K562 (cell line): ENCODE measurements around the gene TYSND1. TPM values are rescaled to one million over a fixed set of nuclear protein-coding genes. Genes with fewer than 3 reads are reported as not detected.

Experiments
- ATAC-seq: fragments of 200-7000 bp; cut with Tn5 transposase; 3 replicates; pipeline ENCODE4 v1.9.1; 2020; ENCODE audit warnings: moderate library complexity
- Bru-seq: library from RNA; stranded (reverse); fragments of 400-500 nt; gene quantifications from one replicate; lab custom pipeline; 2021; lab: Mats Ljungman, UMichigan
- BruChase-seq, 2 experiments: library from RNA; stranded (reverse); fragments of 400-500 nt; gene quantifications; one replicate each; lab custom pipeline; 2021; lab: Mats Ljungman, UMichigan
- BruUV-seq: library from RNA; stranded (reverse); fragments of 400-500 nt; replicated peaks from 2 replicates; lab custom pipeline; 2021; lab: Mats Ljungman, UMichigan
- CTCF ChIA-PET: fragments of 300-600 bp; formaldehyde crosslinking; extraction: SDS; loops from one replicate; lab custom pipeline; 2021; ENCODE audit warnings: low intra/inter-chr PET ratio; lab: Yijun Ruan, JAX
- POLR2A ChIA-PET: fragments of 300-600, 350-650 bp; sonication (Branson Sonifier 250); formaldehyde crosslinking; extraction: SDS; loops from one replicate; lab custom pipeline; 2021; ENCODE audit warnings: antibody characterized with exemption, inconsistent platforms; lab: Yijun Ruan, JAX
- DNase-seq, 4 experiments: peaks; one replicate each; pipeline versions ENCODE4 v3.0.0 to v3.0.0-alpha.2; 2011 to 2018; ENCODE audit warnings: low spot score in 3 of 4, mixed read lengths in 3 of 4; ENCODE audit errors: extremely low read depth in 1 of 4
- FAIRE-seq: peaks from 2 replicates; lab custom pipeline; 2011; peaks lifted over from hg19 to GRCh38; lab: Jason Lieb, UNC
- H2AFZ ChIP-seq: 2 replicates; pipeline ENCODE4 v1.6.0; 2011; ENCODE audit warnings: low read depth, low read length, control low read depth, inconsistent platforms
- H3K27ac ChIP-seq: fragments of 200-600 bp; 3 replicates; pipeline ENCODE4 v1.8.0; 2011; ENCODE audit warnings: low read depth, mild to moderate bottlenecking, control low read depth, inconsistent platforms, low read length, moderate library complexity, mixed read lengths; ENCODE audit errors: extremely low read depth
- H3K27me3 ChIP-seq, 2 experiments: fragments of 300-600 bp in 1 of 2; 2 replicates in 1 of 2; 3 replicates in 1 of 2; pipeline versions ENCODE4 v1.6.0 to v1.8.0; 2011; ENCODE audit warnings: inconsistent platforms in 2 of 2, low read length in 2 of 2, mild to moderate bottlenecking in 1 of 2, mixed read lengths in 1 of 2, moderate library complexity in 1 of 2; ENCODE audit not compliant: control insufficient read depth in 2 of 2, insufficient read depth in 2 of 2
- H3K36me3 ChIP-seq: fragments of 300-600 bp; 3 replicates; pipeline ENCODE4 v1.8.0; 2011; ENCODE audit warnings: mild to moderate bottlenecking, low read length, inconsistent platforms; ENCODE audit not compliant: control insufficient read depth, insufficient read depth
- H3K4me1 ChIP-seq, 2 experiments: fragments of 200-600 bp in 1 of 2; replicated peaks in 1 of 2; 2 replicates in 1 of 2; 3 replicates in 1 of 2; pipeline versions ENCODE4 v1.5.1 to v1.8.0; 2011; ENCODE audit warnings: inconsistent platforms in 2 of 2, low read length in 2 of 2, mild to moderate bottlenecking in 1 of 2, mixed read lengths in 1 of 2, moderate library complexity in 1 of 2; ENCODE audit not compliant: control insufficient read depth in 2 of 2, insufficient read depth in 2 of 2
- H3K4me2 ChIP-seq: 2 replicates; pipeline ENCODE4 v1.6.1; 2011; ENCODE audit warnings: low read length, control low read depth, inconsistent platforms, mixed read lengths; ENCODE audit not compliant: insufficient read depth
- H3K4me3 ChIP-seq: fragments of 200-600 bp; sonication (generic), shearing (Covaris generic); 2 replicates; pipeline ENCODE4 v1.5.1; 2016; ENCODE audit warnings: control low read depth, inconsistent platforms
- H3K79me2 ChIP-seq: fragments of 200-600 bp; 3 replicates; pipeline ENCODE4 v1.8.0; 2011; ENCODE audit warnings: low read length, inconsistent platforms; ENCODE audit not compliant: control insufficient read depth, insufficient read depth
- H3K9ac ChIP-seq, 2 experiments: 2 replicates each; pipeline versions ENCODE4 v1.6.0 to v1.6.1; 2011; ENCODE audit warnings: low read depth in 2 of 2, low read length in 2 of 2, control low read depth in 1 of 2, inconsistent platforms in 1 of 2, mild to moderate bottlenecking in 1 of 2, mixed read lengths in 1 of 2; ENCODE audit not compliant: insufficient read depth in 1 of 2
- H3K9me1 ChIP-seq: one replicate; pipeline ENCODE4 v1.6.0; 2011; ENCODE audit warnings: inconsistent platforms, mild to moderate bottlenecking, low read length, moderate library complexity; ENCODE audit not compliant: control insufficient read depth, insufficient read depth
- H3K9me3 ChIP-seq: replicated peaks from 2 replicates; pipeline ENCODE4 v1.5.1; 2011; ENCODE audit warnings: low read depth, low read length, inconsistent platforms; ENCODE audit not compliant: control insufficient read depth, insufficient read depth
- H4K20me1 ChIP-seq: replicated peaks from 2 replicates; pipeline ENCODE4 v1.6.1; 2011; ENCODE audit warnings: low read length, inconsistent platforms, mixed read lengths; ENCODE audit not compliant: control insufficient read depth, insufficient read depth
- NR2C1 ChIP-seq, 2 experiments: fragments of 450-650 bp; IDR thresholded peaks; 2 replicates each; pipeline ENCODE4 v1.6.1; 2017; ENCODE audit warnings: mild to moderate bottlenecking in 2 of 2, antibody characterized with exemption in 1 of 2, inconsistent platforms in 1 of 2, missing compliant biosample characterization in 1 of 2, missing genetic modification characterization in 1 of 2
- NR2C2 ChIP-seq, 2 experiments: fragments of 200-800 bp in 1 of 2; sonication (Bioruptor generic) in 1 of 2; sonication (generic) in 1 of 2; formaldehyde crosslinking in 1 of 2; IDR thresholded peaks; 2 replicates each; pipeline versions ENCODE4 v1.6.1 to v1.8.0; 2016 to 2022; ENCODE audit warnings: mild to moderate bottlenecking in 1 of 2, missing compliant biosample characterization in 1 of 2, missing genetic modification characterization in 1 of 2, missing genetic modification reagents in 1 of 2
- POLR2A ChIP-seq: fragments of 450-650 bp; conservative IDR thresholded peaks from 2 replicates; pipeline ENCODE4 v1.6.1; 2016
- RAD21 ChIP-seq, 2 experiments: fragments of 250-450 bp in 1 of 2; fragments of 450-650 bp in 1 of 2; sonication (Bioruptor Pico) in 1 of 2; formaldehyde crosslinking in 1 of 2; IDR thresholded peaks in 1 of 2; conservative IDR thresholded peaks in 1 of 2; 2 replicates each; pipeline versions ENCODE4 v1.4.0 to v1.8.0; 2020 to 2022; ENCODE audit warnings: mild to moderate bottlenecking in 2 of 2, moderate library complexity in 1 of 2
- SUPT5H ChIP-seq: fragments of 450-650 bp; IDR thresholded peaks from 2 replicates; pipeline ENCODE4 v1.6.1; 2016
- TFAM ChIP-seq: fragments of 250-450 bp; sonication (Bioruptor Pico); conservative IDR thresholded peaks from 2 replicates; pipeline ENCODE4 v1.5.0; 2021; ENCODE audit warnings: mild to moderate bottlenecking, moderate library complexity
- WGBS: fragments of 100-300 bp; shearing (Covaris generic); methylation state at CpG from one replicate; pipeline ENCODE4 v1.1.6; 2016; ENCODE audit warnings: low coverage, mixed read lengths; ENCODE audit not compliant: insufficient coverage; ENCODE audit errors: missing lambda C conversion rate; 5-methylcytosine and 5-hydroxymethylcytosine counted together
- in situ Hi-C: fragments of 300-500 bp; cut with MboI; formaldehyde crosslinking; loops from 4 replicates; pipeline ENCODE4 v1.15.0; 2018; ENCODE audit warnings: inconsistent platforms, mixed read lengths
- intact Hi-C: fragments of 100-400 bp; cut with micrococcal nuclease; formaldehyde crosslinking; loops from 2 replicates; pipeline ENCODE4 v1.14.2; 2022
- long read RNA-seq, 3 experiments: library from polyadenylated mRNA in 2 of 3; library from RNA in 1 of 3; unstranded in 2 of 3; stranded (forward) in 1 of 3; transcript quantifications; one replicate each; pipeline ENCODE4 v2.0.0, GENCODE V29; 2019 to 2022
- polyA minus RNA-seq, 3 experiments: library from RNA; depleted of rRNA, polyadenylated mRNA; stranded (reverse); fragments of >200 nt; gene quantifications; 2 replicates each; pipeline ENCODE4 v1.2.3, GENCODE V29; 2011
- polyA plus RNA-seq, 8 experiments: library from polyadenylated mRNA; depleted of rRNA in 4 of 8; stranded (reverse) in 5 of 8; unstranded in 3 of 8; fragments of >200 nt; fragmentation: Nextera tagmentation in 2 of 8; fragmentation: Illumina TruSeq in 1 of 8; extraction: Ambion mirVana in 2 of 8; extraction: Trizol in 1 of 8; gene quantifications; 2 replicates each; pipeline versions ENCODE4 v1.2.1 to v1.2.3, GENCODE V29; 2011 to 2014; ENCODE audit warnings: inconsistent platforms in 1 of 8, missing spikeins in 1 of 8
- total RNA-seq, 7 experiments: library from RNA; depleted of rRNA in 6 of 7; stranded (reverse); fragments of >200 nt in 6 of 7; fragmentation: Illumina TruSeq in 2 of 7; extraction: Trizol in 2 of 7; gene quantifications; 2 replicates each; pipeline versions ENCODE4 v1.2.1 to v1.2.3, GENCODE V29; 2011 to 2021; ENCODE audit warnings: low replicate concordance in 1 of 7
- TF ChIP-seq, protein P1 (sequence below): sonication (generic); formaldehyde crosslinking; IDR thresholded peaks from 2 replicates; pipeline ENCODE4 v1.8.1; 2023; ENCODE audit warnings: mild to moderate bottlenecking, missing genetic modification reagents
- TF ChIP-seq, protein P2 (sequence below), 3 experiments: IDR thresholded peaks in 2 of 3; conservative IDR thresholded peaks in 1 of 3; 2 replicates each; pipeline ENCODE4 v1.5.1; 2011 to 2012; ENCODE audit warnings: low read length in 3 of 3, mild to moderate bottlenecking in 3 of 3, control low read depth in 2 of 3, improper control_type of control experiment in 1 of 3, inconsistent platforms in 1 of 3, low read depth in 1 of 3, mixed read lengths in 1 of 3, moderate library complexity in 1 of 3; ENCODE audit not compliant: insufficient read depth in 2 of 3

Gene TYSND1, protein sequence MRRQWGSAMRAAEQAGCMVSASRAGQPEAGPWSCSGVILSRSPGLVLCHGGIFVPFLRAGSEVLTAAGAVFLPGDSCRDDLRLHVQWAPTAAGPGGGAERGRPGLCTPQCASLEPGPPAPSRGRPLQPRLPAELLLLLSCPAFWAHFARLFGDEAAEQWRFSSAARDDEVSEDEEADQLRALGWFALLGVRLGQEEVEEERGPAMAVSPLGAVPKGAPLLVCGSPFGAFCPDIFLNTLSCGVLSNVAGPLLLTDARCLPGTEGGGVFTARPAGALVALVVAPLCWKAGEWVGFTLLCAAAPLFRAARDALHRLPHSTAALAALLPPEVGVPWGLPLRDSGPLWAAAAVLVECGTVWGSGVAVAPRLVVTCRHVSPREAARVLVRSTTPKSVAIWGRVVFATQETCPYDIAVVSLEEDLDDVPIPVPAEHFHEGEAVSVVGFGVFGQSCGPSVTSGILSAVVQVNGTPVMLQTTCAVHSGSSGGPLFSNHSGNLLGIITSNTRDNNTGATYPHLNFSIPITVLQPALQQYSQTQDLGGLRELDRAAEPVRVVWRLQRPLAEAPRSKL
- 7.2 and 8.1 TPM in 2 replicates for total RNA-seq (2011; cell fraction: chromatin; rRNA removed; ENCODE audit: low replicate concordance)
- 4.7 and 5.0 TPM in 2 replicates for total RNA-seq (2011; cell fraction: nucleolus; rRNA removed)
- total RNA-seq (2011; cell fraction: nucleoplasm; rRNA removed) = 5.2 and 7.2 TPM in 2 replicates
- total RNA-seq (2014; rRNA removed) (0.91 and 1.8 TPM in 2 replicates), total RNA-seq (2014; rRNA removed; fragmentation: Illumina TruSeq; extraction: Trizol) (0.41 and 1.4 TPM in 2 replicates), total RNA-seq (2015; rRNA removed; fragmentation: Illumina TruSeq; extraction: Trizol) (1.4 and 1.6 TPM in 2 replicates), total RNA-seq (2021) (1.7 and 1.9 TPM in 2 replicates), polyA plus RNA-seq (2011; rRNA removed) (1.3 and 2.0 TPM in 2 replicates), polyA plus RNA-seq (2014; fragmentation: Illumina TruSeq; extraction: Trizol) (1.3 TPM in 2 replicates), polyA plus RNA-seq (2014; fragmentation: Nextera tagmentation; extraction: Ambion mirVana) (under 1 TPM; 0.60 to 0.65 TPM), polyA plus RNA-seq (2014; rRNA removed) (1.3 and 2.0 TPM in 2 replicates), polyA minus RNA-seq (2011; rRNA and poly(A)+ RNA removed) (1.5 and 2.1 TPM in 2 replicates), Bru-seq, nascent RNA (percentile 55 among the genes with signal in this experiment), BruChase-seq, experiment 1, labeled RNA remaining after a 2-hour chase (percentile 63 among the genes with signal in this experiment), BruChase-seq, experiment 2, labeled RNA remaining after a 6-hour chase (percentile 64 among the genes with signal in this experiment)
- polyA plus RNA-seq (2011; cell fraction: cytosol; rRNA removed) = 2.1 and 2.3 TPM in 2 replicates
- 3.5 and 3.6 TPM in 2 replicates for polyA plus RNA-seq (2011; cell fraction: nucleus; rRNA removed)
- 0.98 and 2.0 TPM in 2 replicates for polyA plus RNA-seq (2012)
- polyA minus RNA-seq (2011; cell fraction: cytosol; rRNA and poly(A)+ RNA removed) = 0.48 and 0.73 TPM in 2 replicates
- polyA minus RNA-seq (2011; cell fraction: nucleus; rRNA and poly(A)+ RNA removed) = 2.6 and 3.1 TPM in 2 replicates
- long read RNA-seq, experiment 1, partial matches to known transcripts = 0 of 1 reads
- long read RNA-seq, experiment 1, other reads (novel, unspliced or antisense) = 1 of 1 reads
- long read RNA-seq, experiment 2 = 0 reads
- long read RNA-seq, experiment 3 = 0 reads

DNA sequence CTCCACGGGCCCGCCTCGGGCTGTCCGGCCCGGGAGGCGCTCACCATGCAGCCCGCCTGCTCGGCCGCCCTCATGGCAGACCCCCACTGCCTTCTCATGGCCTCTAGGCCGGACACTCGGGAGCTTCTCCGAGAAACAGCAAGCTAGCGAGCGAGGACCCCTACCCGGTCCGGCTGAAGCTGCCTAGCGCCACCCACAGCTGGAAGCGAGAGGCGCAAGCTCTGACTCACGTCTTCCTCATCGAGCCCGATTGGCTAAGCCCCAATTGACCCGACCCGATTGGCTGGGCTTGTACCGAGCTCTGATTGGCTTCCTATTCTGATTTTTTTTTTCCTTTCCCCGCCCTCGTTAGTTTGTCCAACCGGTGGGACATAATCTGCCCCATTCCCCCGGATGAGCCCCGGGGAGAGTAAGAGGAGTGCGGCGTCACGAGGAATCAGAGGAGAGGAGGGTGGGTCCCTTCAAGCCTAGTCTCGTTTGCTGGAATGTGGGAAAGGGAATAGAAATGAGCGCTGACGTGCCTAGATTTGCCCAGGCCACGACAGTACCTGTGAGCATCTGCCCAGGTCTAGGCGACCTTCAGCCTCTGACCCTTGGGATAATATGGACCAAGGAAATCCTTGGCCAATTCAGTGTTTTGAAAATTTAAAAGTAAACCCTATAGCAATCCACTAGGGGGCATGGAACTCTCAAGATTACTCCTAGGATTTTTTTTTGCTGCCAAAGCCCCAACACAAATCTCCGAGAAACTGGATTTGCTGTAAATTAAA is at the start of gene TYSND1:
TYSND1 (minus strand) TSS at position 212 of the 770 bp plus-strand sequence; CDS start at position 98, 114 bp downstream.
- intact Hi-C loops (no loop called here), in situ Hi-C loops (no loop called here)
- H2AFZ ChIP-seq = no peak within 1 kb of the TSS
- FAIRE-seq = no peak
- no peaks in the 10 kb centered on the region; the same call in 2 of the 3 replicates for H3K79me2 ChIP-seq
- DNase-seq = peak in 2 of 4 experiments; percentile 46 to 58
- WGBS = 98% methylated on average over 36 of the region's 39 CpGs
- no TSS peak for BruUV-seq
- H3K4me3 ChIP-seq = no peak within 1 kb of the TSS
- H3K4me1 ChIP-seq = peaks cover 0 to 7% of the 10 kb centered on the region in 2 experiments; a peak in 2 of 5 replicates
- peaks cover 66% of the 10 kb centered on the region for H3K36me3 ChIP-seq
- peaks cover 6% of the 10 kb centered on the region for H3K9me3 ChIP-seq
- POLR2A ChIA-PET = interaction anchor here (0.6 kb wide), 1 partner anchor 1026 kb away, joined by 3 read pairs; no protein-coding TSS in a partner anchor
- H4K20me1 ChIP-seq = 0 out of 2 replicates have a peak, but pooled peaks cover 11% of the 10 kb centered on the region
- peaks cover 3% of the 10 kb centered on the region for H3K9me1 ChIP-seq
- H3K9ac ChIP-seq = no peak within 1 kb of the TSS
- CTCF ChIA-PET = no interaction called here
- H3K27ac ChIP-seq = no peak within 1 kb of the TSS
- H3K4me2 ChIP-seq = no peak within 1 kb of the TSS
- ATAC-seq = 0 out of 3 replicates have a peak, but pooled peaks have one; percentile 27
- H3K27me3 ChIP-seq = no peaks in the 10 kb centered on the region
- TF ChIP-seq TFAM (CRISPR knock-in tag) (no peak), POLR2A (0 out of 2 replicates have a peak, but pooled peaks have one; percentile 20), NR2C2 (CRISPR knock-in tag; IDR thresholded peaks at IDR 0.05) (no peak), NR2C2 (tag; IDR thresholded peaks at IDR 0.05) (0 out of 2 replicates have a peak, but pooled peaks have one; percentile 15), SUPT5H (0 out of 2 replicates have a peak, but pooled peaks have one; percentile 38), NR2C1 (IDR thresholded peaks at IDR 0.05) (peak; percentile 28; the same call in 1 of the 2 replicates), NR2C1 (tag; IDR thresholded peaks at IDR 0.05) (peak; percentile 31; the same call in 1 of the 2 replicates), RAD21 (CRISPR knock-in tag; conservative IDR thresholded peaks at IDR 0.05 in 1 of 2, IDR thresholded peaks at IDR 0.05 in 1 of 2) (peak in 1 of 2 experiments; percentile 12; a peak in 1 of 4 replicates)
- TF ChIP-seq, protein P1, sequence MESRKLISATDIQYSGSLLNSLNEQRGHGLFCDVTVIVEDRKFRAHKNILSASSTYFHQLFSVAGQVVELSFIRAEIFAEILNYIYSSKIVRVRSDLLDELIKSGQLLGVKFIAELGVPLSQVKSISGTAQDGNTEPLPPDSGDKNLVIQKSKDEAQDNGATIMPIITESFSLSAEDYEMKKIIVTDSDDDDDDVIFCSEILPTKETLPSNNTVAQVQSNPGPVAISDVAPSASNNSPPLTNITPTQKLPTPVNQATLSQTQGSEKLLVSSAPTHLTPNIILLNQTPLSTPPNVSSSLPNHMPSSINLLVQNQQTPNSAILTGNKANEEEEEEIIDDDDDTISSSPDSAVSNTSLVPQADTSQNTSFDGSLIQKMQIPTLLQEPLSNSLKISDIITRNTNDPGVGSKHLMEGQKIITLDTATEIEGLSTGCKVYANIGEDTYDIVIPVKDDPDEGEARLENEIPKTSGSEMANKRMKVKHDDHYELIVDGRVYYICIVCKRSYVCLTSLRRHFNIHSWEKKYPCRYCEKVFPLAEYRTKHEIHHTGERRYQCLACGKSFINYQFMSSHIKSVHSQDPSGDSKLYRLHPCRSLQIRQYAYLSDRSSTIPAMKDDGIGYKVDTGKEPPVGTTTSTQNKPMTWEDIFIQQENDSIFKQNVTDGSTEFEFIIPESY (CRISPR knock-in tag) = peak; percentile 53; the same call in 1 of the 2 replicates
- TF ChIP-seq, protein P2, sequence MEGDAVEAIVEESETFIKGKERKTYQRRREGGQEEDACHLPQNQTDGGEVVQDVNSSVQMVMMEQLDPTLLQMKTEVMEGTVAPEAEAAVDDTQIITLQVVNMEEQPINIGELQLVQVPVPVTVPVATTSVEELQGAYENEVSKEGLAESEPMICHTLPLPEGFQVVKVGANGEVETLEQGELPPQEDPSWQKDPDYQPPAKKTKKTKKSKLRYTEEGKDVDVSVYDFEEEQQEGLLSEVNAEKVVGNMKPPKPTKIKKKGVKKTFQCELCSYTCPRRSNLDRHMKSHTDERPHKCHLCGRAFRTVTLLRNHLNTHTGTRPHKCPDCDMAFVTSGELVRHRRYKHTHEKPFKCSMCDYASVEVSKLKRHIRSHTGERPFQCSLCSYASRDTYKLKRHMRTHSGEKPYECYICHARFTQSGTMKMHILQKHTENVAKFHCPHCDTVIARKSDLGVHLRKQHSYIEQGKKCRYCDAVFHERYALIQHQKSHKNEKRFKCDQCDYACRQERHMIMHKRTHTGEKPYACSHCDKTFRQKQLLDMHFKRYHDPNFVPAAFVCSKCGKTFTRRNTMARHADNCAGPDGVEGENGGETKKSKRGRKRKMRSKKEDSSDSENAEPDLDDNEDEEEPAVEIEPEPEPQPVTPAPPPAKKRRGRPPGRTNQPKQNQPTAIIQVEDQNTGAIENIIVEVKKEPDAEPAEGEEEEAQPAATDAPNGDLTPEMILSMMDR (IDR thresholded peaks at IDR 0.05 in 2 of 3, conservative IDR thresholded peaks at IDR 0.05 in 1 of 3; ENCODE audit: insufficient read depth in 2 of 3, low read depth in 1 of 3, low read length in 3 of 3) = peak; percentile 10 to 38 (median 36); a peak in 3 of 6 replicates
